ENCODE results near the gene OR1B1. TPM values are rescaled to one million over a fixed set of nuclear protein-coding genes. Genes with fewer than 3 reads are reported as not detected.

OR1B1 gene
- not detected for polyA plus RNA-seq (2012; ENCODE audit: insufficient read depth, insufficient read length, low read depth)

DNA sequence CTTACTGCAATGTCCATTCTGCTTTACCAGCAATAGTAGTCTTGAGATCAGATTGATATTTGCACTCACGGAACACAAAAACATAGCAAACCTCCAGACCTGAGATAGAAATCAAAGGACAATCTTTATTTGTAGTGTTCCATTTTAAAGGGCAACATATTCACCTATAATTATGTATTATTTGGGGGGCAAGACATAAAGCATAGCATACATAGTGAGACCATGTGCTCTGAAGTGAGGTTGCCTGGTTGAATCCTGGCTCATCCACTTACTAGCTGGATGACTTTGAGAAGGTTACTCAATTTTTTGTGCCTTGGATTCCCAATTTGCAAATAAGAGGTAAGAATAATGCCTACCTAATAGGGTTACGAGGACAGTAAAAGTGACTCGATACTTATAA, at the start of gene OR1B1:
Gene OR1B1, minus strand, starts transcription at position 101 of the 400 bp plus-strand sequence.
- H3K36me3 ChIP-seq, result no peaks in the 10 kb centered on the region
- no peaks in the 10 kb centered on the region for H3K9me3 ChIP-seq
- no peaks in the 10 kb centered on the region for H3K4me1 ChIP-seq
- TF ChIP-seq, protein P1, sequence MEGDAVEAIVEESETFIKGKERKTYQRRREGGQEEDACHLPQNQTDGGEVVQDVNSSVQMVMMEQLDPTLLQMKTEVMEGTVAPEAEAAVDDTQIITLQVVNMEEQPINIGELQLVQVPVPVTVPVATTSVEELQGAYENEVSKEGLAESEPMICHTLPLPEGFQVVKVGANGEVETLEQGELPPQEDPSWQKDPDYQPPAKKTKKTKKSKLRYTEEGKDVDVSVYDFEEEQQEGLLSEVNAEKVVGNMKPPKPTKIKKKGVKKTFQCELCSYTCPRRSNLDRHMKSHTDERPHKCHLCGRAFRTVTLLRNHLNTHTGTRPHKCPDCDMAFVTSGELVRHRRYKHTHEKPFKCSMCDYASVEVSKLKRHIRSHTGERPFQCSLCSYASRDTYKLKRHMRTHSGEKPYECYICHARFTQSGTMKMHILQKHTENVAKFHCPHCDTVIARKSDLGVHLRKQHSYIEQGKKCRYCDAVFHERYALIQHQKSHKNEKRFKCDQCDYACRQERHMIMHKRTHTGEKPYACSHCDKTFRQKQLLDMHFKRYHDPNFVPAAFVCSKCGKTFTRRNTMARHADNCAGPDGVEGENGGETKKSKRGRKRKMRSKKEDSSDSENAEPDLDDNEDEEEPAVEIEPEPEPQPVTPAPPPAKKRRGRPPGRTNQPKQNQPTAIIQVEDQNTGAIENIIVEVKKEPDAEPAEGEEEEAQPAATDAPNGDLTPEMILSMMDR (IDR thresholded peaks at IDR 0.05; ENCODE audit: low read depth, low read length), result no peak
- peaks cover 18% of the 10 kb centered on the region for H3K27me3 ChIP-seq
- DNase-seq, result no peak
- no peak within 1 kb of the TSS for H3K4me3 ChIP-seq (ENCODE audit: low read depth, low read length)

DNA sequence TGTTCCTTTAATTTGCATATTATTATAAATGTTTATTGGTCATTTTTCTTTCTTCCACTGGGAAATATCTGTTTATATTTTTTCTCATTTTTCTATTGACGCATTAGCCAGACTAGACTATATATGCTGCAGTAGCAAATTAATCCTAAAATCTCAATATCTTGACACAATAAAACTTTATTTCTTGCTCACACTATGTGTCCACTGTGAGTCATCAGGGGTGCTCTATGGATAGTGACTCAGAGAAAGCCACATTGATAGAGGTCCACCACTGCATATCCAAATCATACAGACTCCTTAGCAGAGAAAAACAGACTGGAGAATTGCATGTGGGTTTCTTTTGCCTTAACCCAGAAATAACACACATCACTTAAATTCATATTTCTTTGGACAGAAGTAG, 38.3 kb upstream of the OR1B1 start:
- DNase-seq, result no peak
- H3K36me3 ChIP-seq, result no peaks in the 10 kb centered on the region
- TF ChIP-seq, protein P1 (IDR thresholded peaks at IDR 0.05; ENCODE audit: low read depth, low read length), result no peak
- no peaks in the 10 kb centered on the region for H3K4me1 ChIP-seq
- no peak overlapping the region for H3K4me3 ChIP-seq (ENCODE audit: low read depth, low read length)
- H3K9me3 ChIP-seq, result no peaks in the 10 kb centered on the region
- peaks cover 13% of the 10 kb centered on the region; the same call in 1 of the 2 replicates for H3K27me3 ChIP-seq

- no peak overlapping the region for H3K4me3 ChIP-seq (ENCODE audit: low read depth, low read length)
- no peaks in the 10 kb centered on the region for H3K9me3 ChIP-seq
- H3K36me3 ChIP-seq, result no peaks in the 10 kb centered on the region
- H3K27me3 ChIP-seq, result no peaks in the 10 kb centered on the region; the same call in 1 of the 2 replicates
- TF ChIP-seq, protein P1 (IDR thresholded peaks at IDR 0.05; ENCODE audit: low read depth, low read length), result no peak
- DNase-seq, result no peak
- no peaks in the 10 kb centered on the region for H3K4me1 ChIP-seq
Observed at GRCh38 chr9:122684851-122685250, 27.4 kb upstream of the OR1B1 start.

GRCh38 chr9:122672481-122672880, 15.1 kb upstream of the OR1B1 start:
- H3K36me3 ChIP-seq, result no peaks in the 10 kb centered on the region
- DNase-seq, result no peak
- TF ChIP-seq, protein P1 (IDR thresholded peaks at IDR 0.05; ENCODE audit: low read depth, low read length), result no peak
- H3K4me1 ChIP-seq, result no peaks in the 10 kb centered on the region
- no peak overlapping the region for H3K4me3 ChIP-seq (ENCODE audit: low read depth, low read length)
- no peaks in the 10 kb centered on the region for H3K9me3 ChIP-seq
- peaks cover 15% of the 10 kb centered on the region for H3K27me3 ChIP-seq

- Histone ChIP-seq H3K27me3 (peaks cover 18% of the 10 kb centered on the region), H3K4me1 (no peaks in the 10 kb centered on the region), H3K4me3 (ENCODE audit: low read depth, low read length) (no peak within 1 kb of the TSS), H3K36me3 (no peaks in the 10 kb centered on the region), H3K9me3 (no peaks in the 10 kb centered on the region)
- TF ChIP-seq, protein P1 (IDR thresholded peaks at IDR 0.05; ENCODE audit: low read depth, low read length), result no peak
- DNase-seq, result no peak
Observed at GRCh38 chr9:122661416-122661815, 4.0 kb upstream of the OR1B1 start, which contains the start of gene OR1L1. TSS of gene OR1L1 (plus strand) at chr9:122661716. CDS start at chr9:122661716, 0 bp downstream.

- H3K9me3 ChIP-seq, result no peaks in the 10 kb centered on the region
- no peak for DNase-seq
- no peaks in the 10 kb centered on the region for H3K36me3 ChIP-seq
- peaks cover 8% of the 10 kb centered on the region for H3K27me3 ChIP-seq
- TF ChIP-seq, protein P1 (IDR thresholded peaks at IDR 0.05; ENCODE audit: low read depth, low read length), result no peak
- H3K4me3 ChIP-seq (ENCODE audit: low read depth, low read length), result no peak overlapping the region
- no peaks in the 10 kb centered on the region for H3K4me1 ChIP-seq
Observed at GRCh38 chr9:122656378-122656777, 1.0 kb downstream of the OR1B1 start.
